Measurements from ENCODE around the gene ARFGEF2. TPM values are rescaled to one million over a fixed set of nuclear protein-coding genes. Genes with fewer than 3 reads are reported as not detected.

The ARFGEF2 gene
- total RNA-seq, 6 experiments from 2014 or later = 23.4 to 30.0 (median 26.9) TPM

- H3K27me3 ChIP-seq = no peaks in the 10 kb centered on the region
- peaks cover 1 to 66% (median 32%) of the 10 kb centered on the region in 4 donors for H3K36me3 ChIP-seq
- H3K4me1 ChIP-seq = no peaks in the 10 kb centered on the region
- H3K27ac ChIP-seq = no peak overlapping the region
- DNase-seq (no peak), ATAC-seq (no peak)
- no peak for TF ChIP-seq POLR2A (IDR thresholded peaks at IDR 0.05)
- no peak for TF ChIP-seq CTCF (IDR thresholded peaks at IDR 0.05)
- no peak overlapping the region for H3K4me3 ChIP-seq
- WGBS (ENCODE audit: insufficient coverage, low coverage, low lambda C conversion rate, missing lambda C conversion rate) = 70% methylated on average over 5 of the region's 10 CpGs
- H3K9me3 ChIP-seq = no peaks in the 10 kb centered on the region
- intact Hi-C loops (cut with DNase I) = no loop called here
Measured at GRCh38 chr20:48984575-48985219, 63.2 kb downstream of the ARFGEF2 start.

- H3K36me3 ChIP-seq = peaks cover 6 to 88% (median 44%) of the 10 kb centered on the region in 4 donors
- TF ChIP-seq POLR2A (IDR thresholded peaks at IDR 0.05) = no peak
- peak; percentile 27 to 42 (median 34) for TF ChIP-seq CTCF (IDR thresholded peaks at IDR 0.05)
- 70% methylated on average over 2 of the region's 2 CpGs for WGBS (ENCODE audit: insufficient coverage, low coverage, low lambda C conversion rate, missing lambda C conversion rate)
- no peaks in the 10 kb centered on the region for H3K4me1 ChIP-seq
- intact Hi-C loops (cut with DNase I) = no loop called here
- H3K4me3 ChIP-seq = no peak overlapping the region
- no peaks in the 10 kb centered on the region for H3K27me3 ChIP-seq
- no peaks in the 10 kb centered on the region for H3K9me3 ChIP-seq
- peak in 3 of 4 donors; percentile 16 to 38 (median 34) for ATAC-seq
- H3K27ac ChIP-seq = no peak overlapping the region
- DNase-seq = no peak
Measured at GRCh38 chr20:48986899-48987298, 65.4 kb downstream of the ARFGEF2 start.

GRCh38 chr20:48990467-48990866 is 69.0 kb downstream of the ARFGEF2 start:
- WGBS (ENCODE audit: insufficient coverage, low coverage, low lambda C conversion rate, missing lambda C conversion rate) = 70% methylated on average over 1 of the region's 1 CpG
- no peak overlapping the region for H3K4me3 ChIP-seq
- H3K27ac ChIP-seq = no peak overlapping the region
- H3K9me3 ChIP-seq = no peaks in the 10 kb centered on the region
- H3K27me3 ChIP-seq = no peaks in the 10 kb centered on the region
- ATAC-seq (no peak), DNase-seq (no peak)
- intact Hi-C loops (cut with DNase I) = no loop called here
- H3K36me3 ChIP-seq = peaks cover 11 to 100% (median 47%) of the 10 kb centered on the region in 4 donors
- TF ChIP-seq POLR2A (IDR thresholded peaks at IDR 0.05) = no peak
- no peak for TF ChIP-seq CTCF (IDR thresholded peaks at IDR 0.05)
- no peaks in the 10 kb centered on the region for H3K4me1 ChIP-seq

GRCh38 chr20:48995589-48995988 is 74.1 kb downstream of the ARFGEF2 start:
- intact Hi-C loops (cut with DNase I) = no loop called here
- no peak overlapping the region for H3K27ac ChIP-seq
- peak in 1 of 4 donors; percentile 28 for ATAC-seq
- H3K27me3 ChIP-seq = no peaks in the 10 kb centered on the region
- peaks cover 13 to 94% (median 42%) of the 10 kb centered on the region in 4 donors for H3K36me3 ChIP-seq
- WGBS (ENCODE audit: insufficient coverage, low coverage, low lambda C conversion rate, missing lambda C conversion rate) = 58% methylated on average over 4 of the region's 4 CpGs
- TF ChIP-seq CTCF (IDR thresholded peaks at IDR 0.05) (no peak), POLR2A (IDR thresholded peaks at IDR 0.05) (no peak)
- H3K9me3 ChIP-seq = no peaks in the 10 kb centered on the region
- DNase-seq = no peak
- no peaks in the 10 kb centered on the region for H3K4me1 ChIP-seq
- no peak overlapping the region for H3K4me3 ChIP-seq
